ENCODE data around the gene HECTD3. TPM values are rescaled to one million over a fixed set of nuclear protein-coding genes. Genes with fewer than 3 reads are reported as not detected.

The HECTD3 gene
- polyA plus RNA-seq (2013, experiment 1 of 2; ENCODE audit: insufficient read length), result 26.0 TPM
- 25.7 TPM for polyA plus RNA-seq (2013, experiment 2 of 2; ENCODE audit: insufficient read length)

- DNase-seq, result peak; percentile 66
Observed at GRCh38 chr1:45010855-45011811, at the start of gene HECTD3. Gene HECTD3, minus strand, starts transcription at chr1:45011324. Its CDS starts 67 bp downstream, at chr1:45011257.

GRCh38 chr1:45059829-45060228 lies 48.7 kb upstream of the HECTD3 start:
- DNase-seq, result no peak

- DNase-seq, result no peak
Observed at GRCh38 chr1:45057542-45057941, 46.4 kb upstream of the HECTD3 start.

GRCh38 chr1:45051005-45051772 lies 40.1 kb upstream of the HECTD3 start:
- DNase-seq, result no peak

GRCh38 chr1:45047032-45047431 lies 35.9 kb upstream of the HECTD3 start:
- DNase-seq, result no peak

GRCh38 chr1:45044916-45045315 lies 33.8 kb upstream of the HECTD3 start:
- no peak for DNase-seq

GRCh38 chr1:45043094-45043493 lies 32.0 kb upstream of the HECTD3 start:
- DNase-seq, result no peak

GRCh38 chr1:45040297-45040696 lies 29.2 kb upstream of the HECTD3 start:
- no peak for DNase-seq

- DNase-seq, result no peak
Observed at GRCh38 chr1:45038661-45039364, 27.7 kb upstream of the HECTD3 start.

GRCh38 chr1:45038240-45038639 lies 27.1 kb upstream of the HECTD3 start:
- no peak for DNase-seq

GRCh38 chr1:45037456-45037855 lies 26.3 kb upstream of the HECTD3 start:
- no peak for DNase-seq

GRCh38 chr1:45035631-45036301 lies 24.6 kb upstream of the HECTD3 start:
- DNase-seq, result no peak

GRCh38 chr1:45033356-45033755 lies 22.2 kb upstream of the HECTD3 start:
- no peak for DNase-seq

- DNase-seq, result no peak
Observed at GRCh38 chr1:45032837-45033236, 21.7 kb upstream of the HECTD3 start.

- no peak for DNase-seq
Observed at GRCh38 chr1:45026446-45026845, 15.3 kb upstream of the HECTD3 start.

GRCh38 chr1:45023663-45024062 lies 12.5 kb upstream of the HECTD3 start:
- DNase-seq, result no peak

- DNase-seq, result peak; percentile 33
Observed at GRCh38 chr1:45018599-45019230, 7.6 kb upstream of the HECTD3 start.

GRCh38 chr1:45016767-45017166 lies 5.6 kb upstream of the HECTD3 start:
- DNase-seq, result no peak

- DNase-seq, result no peak
Observed at GRCh38 chr1:45016090-45016697, 5.1 kb upstream of the HECTD3 start.

- no peak for DNase-seq
Observed at GRCh38 chr1:45015683-45016082, 4.6 kb upstream of the HECTD3 start.

All from fibroblast of skin of abdomen (primary cell).